Adrenal gland (tissue), 12 donors: Measurements from ENCODE around the gene HOTAIR. TPM values are rescaled to one million over a fixed set of nuclear protein-coding genes. Genes with fewer than 3 reads are reported as not detected.

Experiments
- DNase-seq, 7 donors: peaks; one replicate each; pipeline ENCODE4 v3.0.0-alpha.2; 2019 to 2020
- H3K27ac ChIP-seq, 5 donors: fragments of 200-600 bp; sonication (generic) in 4 of 5; 1 replicate in 3 of 5; 2 replicates in 2 of 5; pipeline versions ENCODE4 v1.5.1 to v1.8.0; 2016 to 2020; ENCODE audit warnings: mild to moderate bottlenecking in 1 of 5
- H3K27me3 ChIP-seq: fragments of 200-600 bp; 2 replicates; pipeline ENCODE4 v1.8.0; 2021
- H3K36me3 ChIP-seq, 2 donors: fragments of 200-600 bp; replicated peaks in 1 of 2; 1 replicate in 1 of 2; 2 replicates in 1 of 2; pipeline versions ENCODE4 v1.5.1 to v1.8.0; 2018 to 2022
- H3K4me1 ChIP-seq, 2 donors: fragments of 200-600 bp; replicated peaks in 1 of 2; 1 replicate in 1 of 2; 2 replicates in 1 of 2; pipeline versions ENCODE4 v1.5.1 to v1.8.0; 2018 to 2021
- H3K4me3 ChIP-seq, 4 donors: fragments of 200-600 bp; sonication (generic) in 3 of 4; one replicate each; pipeline ENCODE4 v1.5.1; 2016 to 2018
- H3K9me3 ChIP-seq, 3 donors: fragments of 200-600 bp; sonication (generic) in 1 of 3; replicated peaks in 1 of 3; 1 replicate in 2 of 3; 2 replicates in 1 of 3; pipeline versions ENCODE4 v1.5.1 to v1.8.0; 2016 to 2021
- POLR2A ChIP-seq, 2 donors: fragments of 450-650 bp; IDR thresholded peaks; one replicate each; pipeline ENCODE4 v1.6.1; 2017; ENCODE audit warnings: antibody characterized with exemption in 2 of 2, mild to moderate bottlenecking in 2 of 2, moderate library complexity in 1 of 2
- WGBS, 4 donors: extraction: QIAGEN DNeasy Blood & Tissue Kit in 2 of 4; methylation state at CpG; one replicate each; pipeline versions ENCODE4 v1.1.5 to v1.1.7; 2013 to 2017; 5-methylcytosine and 5-hydroxymethylcytosine counted together
- intact Hi-C, 2 donors: fragments of 100-400 bp; cut with DNase I; formaldehyde crosslinking; loops; one replicate each; pipeline versions ENCODE4 v1.14.1 to v1.15.0; 2022 to 2023
- polyA plus RNA-seq, 3 donors: library from polyadenylated mRNA; stranded (reverse); fragments of 200-250 nt in 2 of 3; fragments of 350-450 nt in 1 of 3; fragmentation: Illumina TruSeq in 1 of 3; extraction: RNeasy Lipid Tissue Mini Kit (QIAGEN cat#74804) in 1 of 3; gene quantifications; one replicate each; pipeline ENCODE4 v1.2.3, GENCODE V29; 2013 to 2014
- total RNA-seq, 9 donors: library from RNA; depleted of rRNA in 4 of 9; stranded (reverse); fragments of >200 nt in 4 of 9; fragments of 120-200 nt in 1 of 9; fragmentation: NEBNext Ultra II Directional in 1 of 9; extraction: Animal tissue kit (Norgen Biotek cat#: 25700) in 1 of 9; gene quantifications; one replicate each; pipeline versions ENCODE4 v1.1.0 to v1.2.4, GENCODE V29; 2013 to 2023
- TF ChIP-seq, protein P1 (sequence below), 6 experiments: fragments of 450-650 bp in 4 of 6; fragments of 200-600 bp in 2 of 6; sonication (generic) in 1 of 6; IDR thresholded peaks; 1 replicate in 5 of 6; 2 replicates in 1 of 6; pipeline versions ENCODE4 v1.5.1 to v1.8.0; 2016 to 2021; ENCODE audit warnings: antibody characterized with exemption in 6 of 6, mild to moderate bottlenecking in 2 of 6, moderate library complexity in 1 of 6
- donor health status: healthy with polysubstance abuse.
- donor health status: Bipolar disorder and iron deficiency.
- donor health status: DM: yes; HTN: yes; CAD: no.
- donor health status: DM: no; HTN: no; CAD: no.
- donor health status: DM: no; HTN: no; CAD: no.
- donor health status: DM: yes; HTN: yes; CAD: no.

HOTAIR gene
- total and polyA plus RNA-seq, 12 donors, result not detected

DNA sequence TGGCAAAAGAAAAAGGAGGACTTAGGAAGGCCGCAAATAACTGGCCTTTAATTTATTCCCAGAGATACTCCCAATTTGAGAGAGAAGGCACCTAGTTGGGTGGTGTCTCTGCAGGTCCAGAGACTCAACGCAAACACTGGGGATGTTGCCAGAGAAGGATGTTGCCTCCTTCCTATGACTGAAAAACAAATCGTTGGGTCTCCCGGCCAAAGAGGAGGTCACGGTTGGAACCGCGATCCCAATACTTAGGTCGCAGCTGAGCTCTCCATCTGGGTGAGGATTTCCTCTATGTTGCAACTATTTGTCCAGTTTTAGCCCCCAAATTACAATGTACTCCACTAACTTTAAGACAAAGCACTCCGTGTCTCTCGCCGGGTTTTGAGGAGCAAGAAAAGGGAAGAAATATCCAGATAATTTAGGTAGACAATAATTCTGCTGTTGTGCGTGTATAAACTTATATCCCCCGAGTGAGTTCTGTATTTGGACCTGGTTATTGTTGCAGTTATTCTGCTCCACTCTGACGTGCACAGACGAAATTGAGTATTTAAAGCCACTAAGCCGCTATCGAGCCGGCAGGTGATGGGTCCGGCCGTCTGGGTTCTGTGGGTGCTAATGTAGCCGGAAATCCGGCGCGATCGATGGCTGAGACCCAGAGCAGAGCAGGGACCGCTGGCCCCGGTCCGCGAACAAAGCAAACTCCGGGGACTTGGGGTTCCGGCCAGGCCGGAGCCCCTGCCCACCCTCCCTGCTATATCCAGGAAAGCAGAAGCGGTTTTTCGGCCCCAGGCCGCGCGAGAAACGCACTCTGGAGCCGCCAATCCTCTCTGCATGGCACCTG, 14.3 kb downstream of the HOTAIR start:
- no peak for DNase-seq

DNA sequence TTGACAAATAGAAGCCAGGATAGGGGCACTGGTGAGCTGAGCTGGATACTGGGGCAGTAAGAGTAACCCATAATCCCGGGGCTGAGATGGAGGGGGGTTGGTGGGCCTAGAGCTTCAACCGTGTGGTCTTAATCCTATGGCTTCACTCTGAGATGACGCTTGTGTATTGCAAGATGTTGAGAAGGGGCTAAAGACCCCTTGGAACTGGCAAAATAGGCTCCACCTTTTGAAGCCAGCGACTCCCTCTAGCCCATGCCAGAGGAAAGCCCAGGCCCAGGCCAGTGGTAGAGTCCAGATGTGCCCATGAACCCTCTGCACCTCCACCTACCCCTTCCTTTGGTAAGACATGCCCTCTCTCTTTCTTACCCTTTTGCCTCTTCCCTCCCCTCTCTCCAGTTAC, 15.4 kb downstream of the HOTAIR start:
- intact Hi-C loops, result no loop called here
- peaks cover 100% of the 10 kb centered on the region for H3K27me3 ChIP-seq
- H3K27ac ChIP-seq, result no peak overlapping the region
- H3K9me3 ChIP-seq, result no peaks in the 10 kb centered on the region
- H3K4me1 ChIP-seq, result no peaks in the 10 kb centered on the region
- no peaks in the 10 kb centered on the region for H3K36me3 ChIP-seq
- H3K4me3 ChIP-seq, result no peak overlapping the region
- DNase-seq, result no peak
- no peak for TF ChIP-seq POLR2A (IDR thresholded peaks at IDR 0.05)
- TF ChIP-seq, protein P1, sequence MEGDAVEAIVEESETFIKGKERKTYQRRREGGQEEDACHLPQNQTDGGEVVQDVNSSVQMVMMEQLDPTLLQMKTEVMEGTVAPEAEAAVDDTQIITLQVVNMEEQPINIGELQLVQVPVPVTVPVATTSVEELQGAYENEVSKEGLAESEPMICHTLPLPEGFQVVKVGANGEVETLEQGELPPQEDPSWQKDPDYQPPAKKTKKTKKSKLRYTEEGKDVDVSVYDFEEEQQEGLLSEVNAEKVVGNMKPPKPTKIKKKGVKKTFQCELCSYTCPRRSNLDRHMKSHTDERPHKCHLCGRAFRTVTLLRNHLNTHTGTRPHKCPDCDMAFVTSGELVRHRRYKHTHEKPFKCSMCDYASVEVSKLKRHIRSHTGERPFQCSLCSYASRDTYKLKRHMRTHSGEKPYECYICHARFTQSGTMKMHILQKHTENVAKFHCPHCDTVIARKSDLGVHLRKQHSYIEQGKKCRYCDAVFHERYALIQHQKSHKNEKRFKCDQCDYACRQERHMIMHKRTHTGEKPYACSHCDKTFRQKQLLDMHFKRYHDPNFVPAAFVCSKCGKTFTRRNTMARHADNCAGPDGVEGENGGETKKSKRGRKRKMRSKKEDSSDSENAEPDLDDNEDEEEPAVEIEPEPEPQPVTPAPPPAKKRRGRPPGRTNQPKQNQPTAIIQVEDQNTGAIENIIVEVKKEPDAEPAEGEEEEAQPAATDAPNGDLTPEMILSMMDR (IDR thresholded peaks at IDR 0.05), result no peak
- 5 to 18% (median 14%) methylated on average over 4 of the region's 4 CpGs for WGBS, 4 donors

More for the DNA sequence above, 14.3 kb downstream of the HOTAIR start:
- Histone ChIP-seq H3K9me3 (no peaks in the 10 kb centered on the region), H3K4me1 (peaks cover 0 to 3% of the 10 kb centered on the region in 2 donors), H3K27me3 (peaks cover 100% of the 10 kb centered on the region), H3K36me3 (no peaks in the 10 kb centered on the region), H3K27ac (no peak overlapping the region), H3K4me3 (no peak overlapping the region)
- no peak for TF ChIP-seq POLR2A (IDR thresholded peaks at IDR 0.05)
- TF ChIP-seq, protein P1 (IDR thresholded peaks at IDR 0.05), result no peak
- 11 to 13% (median 12%) methylated on average over 23 to 39 of the region's 39 CpGs for WGBS, 4 donors
- intact Hi-C loops, result loop anchor here in 1 of 2 donors (10.0 kb wide), 1 partner anchor 256 kb away; no protein-coding TSS in a partner anchor

DNA sequence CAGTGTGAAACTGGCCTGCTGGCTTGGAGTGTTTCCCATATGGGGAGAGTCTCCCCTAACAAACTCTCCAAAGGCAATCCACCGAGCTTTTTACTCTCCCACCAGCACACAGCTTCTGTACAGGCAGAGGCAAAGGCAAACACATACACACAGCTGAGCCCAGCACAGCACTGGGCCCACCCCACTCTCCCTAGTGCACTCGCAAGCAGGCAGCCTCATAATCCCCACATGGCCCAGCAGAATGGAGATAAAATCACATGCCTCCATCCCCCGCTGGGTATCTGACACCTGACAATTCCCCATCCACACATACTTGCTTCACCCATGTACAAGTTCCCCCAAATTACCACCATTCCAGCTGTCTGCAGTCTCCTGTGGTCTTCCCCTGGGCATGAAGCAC, 16.6 kb downstream of the HOTAIR start:
- intact Hi-C loops, result no loop called here
- Histone ChIP-seq H3K4me1 (no peaks in the 10 kb centered on the region), H3K27me3 (peaks cover 100% of the 10 kb centered on the region), H3K4me3 (no peak overlapping the region), H3K9me3 (no peaks in the 10 kb centered on the region), H3K36me3 (no peaks in the 10 kb centered on the region), H3K27ac (no peak overlapping the region)
- WGBS, 4 donors, result 23 to 48% (median 37%) methylated on average over 3 of the region's 3 CpGs
- no peak for DNase-seq
- TF ChIP-seq, protein P1 (IDR thresholded peaks at IDR 0.05), result no peak
- no peak for TF ChIP-seq POLR2A (IDR thresholded peaks at IDR 0.05)

- Histone ChIP-seq H3K27ac (no peak overlapping the region), H3K4me1 (no peaks in the 10 kb centered on the region), H3K36me3 (no peaks in the 10 kb centered on the region), H3K27me3 (peaks cover 100% of the 10 kb centered on the region), H3K4me3 (no peak overlapping the region), H3K9me3 (no peaks in the 10 kb centered on the region)
- 14 to 31% (median 22%) methylated on average over 2 to 11 of the region's 11 CpGs for WGBS, 4 donors
- intact Hi-C loops, result no loop called here
- TF ChIP-seq, protein P1 (IDR thresholded peaks at IDR 0.05), result no peak
- TF ChIP-seq POLR2A (IDR thresholded peaks at IDR 0.05), result no peak
- DNase-seq, result no peak
Measured at GRCh38 chr12:53956914-53957536, 17.7 kb downstream of the HOTAIR start.
